Activated CD8-positive, alpha-beta memory T cell treated with anti-CD3 and anti-CD28 coated beads for 4 hours (primary cell): Measurements from ENCODE around the gene NDUFB3.
"Not testable (repeated sequence)": the region's sequence is repeated elsewhere in the genome, so short reads cannot be mapped to it uniquely, and the experiment has no call there.

Experiments
- DNase-seq, 2 donors: peaks; one replicate each; pipeline ENCODE4 v3.0.0-alpha.2; 2020; ENCODE audit warnings: low read depth in 2 of 2

Gene NDUFB3

GRCh38 chr2:201093573-201093972 lies 21.8 kb downstream of the NDUFB3 start:
- DNase-seq: no peak

GRCh38 chr2:201100497-201100896 lies 28.7 kb downstream of the NDUFB3 start:
- no peak for DNase-seq

DNA sequence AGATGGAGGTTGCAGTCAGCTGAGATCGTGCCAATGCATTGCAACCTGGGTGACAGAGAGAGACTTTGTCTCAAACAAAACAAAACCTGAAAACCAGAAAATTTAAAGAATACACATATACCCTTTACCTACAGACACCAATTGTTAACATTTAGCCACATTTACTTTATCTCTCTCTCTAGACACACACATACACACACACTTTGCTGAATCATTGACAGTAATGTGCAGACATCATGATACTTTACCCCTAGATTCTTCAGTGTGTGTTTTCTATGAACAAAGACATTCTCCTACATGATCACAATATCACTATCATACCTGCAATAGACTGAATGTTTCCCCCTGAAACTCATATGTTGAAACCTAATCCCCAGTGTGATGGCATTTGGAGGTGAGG lies 34.0 kb downstream of the NDUFB3 start:
- DNase-seq: no peak

- DNase-seq: no peak
Observed at GRCh38 chr2:201107624-201108023, 35.8 kb downstream of the NDUFB3 start.

- DNase-seq: no peak
Observed at GRCh38 chr2:201108341-201108740, 36.5 kb downstream of the NDUFB3 start.

- DNase-seq: no peak
Observed at GRCh38 chr2:201109186-201109585, 37.4 kb downstream of the NDUFB3 start.

- DNase-seq: no peak
Observed at GRCh38 chr2:201110615-201111014, 38.8 kb downstream of the NDUFB3 start.

- no peak for DNase-seq
Observed at GRCh38 chr2:201111096-201111495, 39.3 kb downstream of the NDUFB3 start.

GRCh38 chr2:201114350-201114749 lies 42.5 kb downstream of the NDUFB3 start:
- DNase-seq: no peak

GRCh38 chr2:201114846-201115245 lies 43.0 kb downstream of the NDUFB3 start:
- no peak for DNase-seq

DNA sequence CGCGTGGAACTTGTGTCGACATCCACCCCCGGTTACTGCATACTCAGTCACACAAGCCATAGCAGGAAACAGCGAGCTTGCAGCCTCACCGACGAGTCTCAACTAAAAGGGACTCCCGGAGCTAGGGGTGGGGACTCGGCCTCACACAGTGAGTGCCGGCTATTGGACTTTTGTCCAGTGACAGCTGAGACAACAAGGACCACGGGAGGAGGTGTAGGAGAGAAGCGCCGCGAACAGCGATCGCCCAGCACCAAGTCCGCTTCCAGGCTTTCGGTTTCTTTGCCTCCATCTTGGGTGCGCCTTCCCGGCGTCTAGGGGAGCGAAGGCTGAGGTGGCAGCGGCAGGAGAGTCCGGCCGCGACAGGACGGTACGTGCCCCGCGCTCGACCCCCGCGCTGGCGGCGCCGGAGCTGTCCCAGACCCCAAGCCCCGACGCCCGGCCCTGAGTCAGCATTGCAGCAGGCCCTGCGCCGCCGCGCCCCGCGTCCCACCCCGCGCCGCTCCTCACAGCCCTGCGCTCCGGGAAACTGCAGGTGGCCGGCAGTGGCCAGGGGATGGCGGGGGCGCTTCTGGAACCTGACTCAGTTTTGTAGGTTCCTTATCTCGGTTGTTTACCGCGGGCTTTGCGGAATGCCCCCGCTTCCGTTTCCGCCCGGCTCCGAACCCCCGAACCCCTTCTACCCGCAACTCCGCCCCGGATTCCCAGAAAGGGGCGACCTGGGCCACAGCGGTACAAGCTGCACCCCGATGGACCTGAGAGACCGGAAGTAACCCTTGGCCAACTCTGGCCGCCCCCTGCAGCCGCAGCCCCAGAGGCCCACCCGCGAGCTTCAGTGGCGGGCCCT lies 44.5 kb downstream of the NDUFB3 start, which contains the start of gene CFLAR:
TSS of gene CFLAR (plus strand) at position 50 of the 844 bp plus-strand sequence. CDS start 13,702 bp downstream, outside the sequence.
- peak; percentile 63 to 66 for DNase-seq

DNA sequence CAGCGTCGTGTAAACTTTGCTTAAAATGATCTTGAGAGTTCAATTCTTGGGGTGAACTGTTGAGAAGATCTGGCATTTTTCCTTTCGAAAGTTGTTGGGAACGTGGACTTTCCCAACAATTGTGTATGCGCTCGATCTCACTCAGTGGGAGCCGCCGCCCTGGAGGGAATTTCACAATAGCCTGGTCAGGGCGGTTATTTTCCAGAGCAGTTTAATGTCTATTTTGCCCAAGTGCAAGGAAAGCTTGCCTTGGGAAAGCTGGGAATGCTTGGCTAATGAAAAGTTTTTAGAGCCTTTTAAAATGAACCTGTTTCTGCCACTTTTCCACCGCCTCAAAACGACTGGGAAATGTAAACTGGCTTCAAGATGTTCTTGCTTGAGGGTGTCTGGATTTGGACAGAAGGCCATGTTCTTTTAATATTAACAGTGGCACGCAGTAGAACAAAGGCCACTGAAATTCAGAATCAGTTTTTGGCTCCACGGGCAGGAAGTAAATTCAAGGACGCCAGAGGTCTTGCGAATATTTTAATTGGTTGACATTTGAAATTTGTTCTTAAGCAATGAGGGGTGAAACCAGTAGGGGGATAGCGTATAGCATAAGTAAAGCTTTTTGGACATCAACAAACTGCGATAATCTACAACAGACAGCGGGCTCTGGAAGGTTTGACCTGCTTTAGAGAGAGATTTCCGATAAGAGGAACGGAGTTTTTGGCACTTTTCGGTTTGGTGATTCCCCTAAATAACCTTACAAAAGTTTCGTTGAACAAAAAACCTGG lies 45.3 kb downstream of the NDUFB3 start:
- DNase-seq: no peak

- DNase-seq: not testable (repeated sequence)
Observed at GRCh38 chr2:201117735-201118094, 45.9 kb downstream of the NDUFB3 start.

DNA sequence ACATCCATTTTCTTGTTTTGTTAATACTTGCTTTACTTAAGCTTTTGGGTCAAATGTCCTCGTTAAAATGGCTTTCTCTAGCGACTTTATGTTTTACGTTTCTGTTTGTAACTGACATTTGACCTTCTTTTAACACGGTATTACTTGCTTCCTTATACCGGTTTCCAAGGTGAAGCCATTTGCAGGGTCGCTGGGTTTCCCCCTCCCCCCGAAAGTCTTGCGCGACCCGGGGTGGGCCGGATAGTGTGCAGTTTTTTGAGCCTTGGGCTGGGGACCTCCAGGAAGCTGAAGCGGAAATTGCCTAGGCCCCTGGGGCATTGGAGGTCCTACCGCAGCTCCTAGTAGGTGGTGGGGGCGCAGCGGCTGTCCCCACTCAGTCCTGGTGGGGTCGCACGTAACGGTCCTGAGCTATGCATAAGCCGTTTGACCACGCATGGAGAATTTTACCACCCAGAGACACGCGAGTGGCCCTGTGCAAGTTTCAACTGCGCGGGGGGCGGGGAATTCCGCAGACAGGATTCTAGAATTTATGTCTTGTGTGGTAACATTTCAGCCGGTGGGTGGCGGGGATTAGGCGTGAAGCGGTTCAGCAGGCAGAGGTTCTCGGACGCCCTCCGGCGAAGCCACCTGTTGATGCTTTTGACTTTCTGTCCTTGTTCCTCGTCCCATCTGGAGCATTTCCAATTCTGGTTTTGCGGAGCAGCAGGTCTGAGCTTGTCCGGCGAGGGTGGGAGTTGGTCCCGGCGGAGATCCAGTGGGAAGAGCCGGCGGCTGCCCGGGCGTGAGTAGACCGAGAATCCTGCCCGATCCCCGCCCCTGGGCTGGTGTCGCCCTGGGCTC lies 46.5 kb downstream of the NDUFB3 start:
- peak; percentile 72 to 80 for DNase-seq

- DNase-seq: no peak
Observed at GRCh38 chr2:201118961-201119854, 47.4 kb downstream of the NDUFB3 start.

- DNase-seq: no peak
Observed at GRCh38 chr2:201122276-201122675, 50.5 kb downstream of the NDUFB3 start.

DNA sequence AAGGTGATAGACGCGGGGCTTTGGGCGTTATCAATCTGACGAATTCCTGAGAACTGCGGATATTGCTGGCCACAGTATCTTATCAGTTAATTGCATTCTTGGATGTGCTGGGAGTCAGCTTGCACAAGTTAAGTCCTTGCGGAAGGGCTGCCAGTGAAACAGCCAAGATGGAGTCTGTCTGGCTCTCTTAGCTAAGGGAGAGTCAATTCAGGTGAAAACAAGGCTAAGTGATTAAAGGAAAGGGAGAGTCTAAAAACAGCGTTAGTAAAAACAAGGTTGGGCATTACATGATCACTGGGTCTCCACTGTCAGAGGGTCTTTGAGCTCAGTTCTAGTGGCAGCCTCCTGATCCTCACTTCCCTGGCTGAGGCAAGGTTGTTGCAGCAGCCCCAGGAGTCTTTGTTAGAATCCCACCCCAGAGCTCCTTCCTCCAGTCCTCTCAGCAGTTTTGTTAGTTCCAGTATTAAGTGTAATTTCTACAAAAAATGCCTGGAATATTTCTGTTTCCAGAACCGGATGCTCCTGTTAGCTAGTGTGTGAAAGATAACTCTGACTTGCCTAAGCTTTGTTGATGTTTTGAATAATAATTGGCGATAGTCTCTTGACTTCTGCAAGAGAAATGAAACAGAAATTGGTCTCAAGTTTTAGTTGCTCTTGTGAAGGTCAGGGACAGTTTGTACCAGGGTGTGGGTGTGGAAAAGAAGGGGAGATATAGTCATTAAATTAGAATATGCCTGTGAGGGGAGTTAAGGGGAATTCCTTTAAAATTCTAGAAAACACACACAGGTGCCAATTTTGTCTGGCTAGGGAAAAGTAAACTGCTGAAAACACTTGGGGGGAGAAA lies 54.7 kb downstream of the NDUFB3 start:
- DNase-seq: no peak

GRCh38 chr2:201127152-201127511 lies 55.3 kb downstream of the NDUFB3 start:
- no peak for DNase-seq

DNA sequence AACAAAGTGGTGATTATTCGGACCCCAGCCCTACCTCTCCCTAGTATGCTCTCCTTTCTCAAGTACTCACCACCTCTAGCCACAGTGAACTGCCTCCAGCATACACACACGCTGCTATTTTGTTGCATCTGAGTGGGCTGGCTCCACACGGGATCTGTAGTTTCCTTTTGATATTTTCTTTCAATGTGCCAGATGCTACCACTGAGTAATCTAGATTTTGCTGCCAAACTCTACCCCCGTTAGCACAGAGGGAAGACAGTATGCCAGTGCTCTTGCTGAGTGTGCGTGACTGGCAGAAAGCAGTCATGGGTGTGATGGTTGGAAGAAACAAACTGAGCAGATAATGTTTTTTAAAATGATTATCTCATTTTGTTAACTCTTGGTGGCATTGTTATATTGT lies 55.8 kb downstream of the NDUFB3 start:
- DNase-seq: no peak

DNA sequence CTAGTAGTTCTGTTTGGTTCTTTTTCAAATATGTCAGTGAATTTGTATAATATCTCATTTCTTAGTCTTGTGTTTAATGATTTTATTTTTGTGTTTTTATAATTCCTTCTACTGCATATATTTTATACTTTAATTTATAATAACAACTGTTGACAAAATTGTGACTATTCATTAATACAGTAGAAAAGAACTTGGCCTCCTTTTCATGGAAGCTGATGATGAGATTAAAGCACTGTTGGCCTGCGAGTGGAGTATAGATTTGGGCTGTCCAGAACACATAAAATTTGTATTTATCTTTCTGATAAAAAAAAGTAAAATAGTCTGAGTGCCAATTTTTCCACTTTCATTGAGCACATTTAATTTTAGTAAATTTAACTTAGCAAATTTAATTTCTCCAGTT lies 56.2 kb downstream of the NDUFB3 start:
- no peak for DNase-seq
